ENCODE results near the gene CCDC106.

The CCDC106 gene

DNA sequence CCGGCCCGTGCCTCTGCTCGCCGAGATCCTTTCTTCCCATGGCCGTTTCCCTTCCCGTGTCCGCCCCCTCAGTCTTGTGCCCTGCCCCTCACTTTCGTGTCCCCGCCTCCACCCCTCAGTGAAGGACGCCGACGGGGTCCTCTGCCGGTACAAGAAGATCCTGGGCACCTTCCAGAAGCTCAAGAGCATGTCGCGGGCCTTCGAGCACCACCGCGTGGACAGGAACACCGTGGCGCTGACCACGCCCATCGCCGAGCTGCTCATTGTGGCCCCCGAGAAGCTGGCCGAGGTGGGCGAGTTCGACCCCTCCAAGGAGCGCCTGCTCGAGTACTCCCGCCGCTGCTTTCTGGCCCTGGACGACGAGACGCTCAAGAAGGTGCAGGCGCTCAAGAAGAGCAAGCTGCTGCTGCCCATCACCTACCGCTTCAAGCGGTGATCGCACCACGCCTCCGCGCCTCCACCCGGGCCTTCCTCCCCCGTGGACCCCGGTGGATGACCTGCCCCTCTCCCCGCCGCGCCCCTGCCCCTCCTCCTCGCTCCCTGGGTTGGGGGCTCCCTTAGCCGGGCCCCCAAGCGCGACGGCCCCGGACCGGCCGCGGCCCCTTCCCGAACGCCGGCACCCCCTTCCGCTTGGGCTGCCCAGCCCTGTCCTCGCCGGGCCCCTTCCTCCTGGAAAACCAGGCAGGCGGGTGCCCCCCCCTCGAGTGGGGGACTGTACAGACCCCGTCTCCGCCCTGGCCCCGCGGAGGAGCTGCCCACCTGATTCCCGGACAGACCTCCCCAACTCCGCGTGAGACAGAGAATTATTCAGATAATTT is 4.5 kb downstream of the CCDC106 start:
- no peak for DNase-seq

DNA sequence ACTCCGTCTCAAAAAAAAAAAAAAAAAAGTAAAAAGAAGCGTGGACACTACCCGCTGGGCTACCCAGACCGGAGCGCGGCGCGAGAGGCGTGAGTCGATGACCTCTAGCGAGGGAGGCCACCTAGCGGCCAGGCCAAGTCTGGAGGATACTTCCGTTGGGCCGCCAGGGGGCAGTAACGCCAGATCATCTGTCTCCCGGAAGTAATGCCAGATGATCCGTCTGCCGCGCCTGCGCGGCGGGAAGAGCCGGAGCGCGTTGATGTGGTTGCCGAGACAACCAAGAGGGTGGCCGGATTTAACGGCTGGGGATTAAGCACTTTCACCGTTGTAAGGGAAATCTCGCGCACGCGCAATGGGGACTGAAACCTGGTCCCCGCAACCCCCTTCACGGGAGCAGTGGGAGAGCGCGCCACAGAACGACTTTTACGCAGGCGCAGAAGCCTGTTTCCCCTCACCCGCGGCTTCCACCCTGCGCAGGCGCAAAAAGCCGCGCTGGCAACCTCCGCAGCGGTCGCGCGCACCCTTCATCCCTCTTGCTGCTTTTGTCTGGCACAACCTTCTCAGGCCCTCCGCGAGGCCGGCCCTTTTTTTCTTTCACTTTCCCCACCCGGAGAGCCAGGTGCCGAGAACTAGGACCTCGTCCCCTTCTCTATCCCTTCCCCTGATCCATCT is 5.8 kb downstream of the CCDC106 start:
- DNase-seq, result peak; percentile 98 to 99

DNA sequence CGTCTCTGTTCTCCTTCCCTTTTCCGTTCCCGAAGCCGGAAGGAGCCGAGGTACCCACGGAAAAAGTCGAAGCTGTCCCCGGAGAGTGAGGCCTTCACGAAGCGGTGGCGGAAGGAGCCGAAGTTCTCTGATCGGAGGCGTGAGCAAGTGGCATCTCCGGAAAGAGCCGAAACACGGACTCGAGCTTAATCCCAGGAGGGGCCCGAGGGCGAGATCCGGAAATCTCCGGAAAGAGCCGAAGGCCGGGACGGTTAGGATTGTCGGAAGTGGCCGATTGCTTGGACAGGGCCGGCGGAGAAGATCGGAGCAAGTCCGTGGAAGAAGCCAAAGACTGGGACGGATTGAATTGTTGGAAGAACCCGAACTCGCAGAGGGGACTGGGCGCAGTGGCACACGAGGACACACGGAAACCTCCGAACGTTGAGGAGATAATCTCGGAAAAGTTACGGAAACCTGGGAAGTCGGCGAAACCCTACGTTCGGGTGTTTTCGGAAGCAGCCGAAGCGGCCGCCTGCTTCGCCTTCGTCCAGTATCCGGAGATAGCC is 6.4 kb downstream of the CCDC106 start:
- DNase-seq, result peak; percentile 97 to 98

DNA sequence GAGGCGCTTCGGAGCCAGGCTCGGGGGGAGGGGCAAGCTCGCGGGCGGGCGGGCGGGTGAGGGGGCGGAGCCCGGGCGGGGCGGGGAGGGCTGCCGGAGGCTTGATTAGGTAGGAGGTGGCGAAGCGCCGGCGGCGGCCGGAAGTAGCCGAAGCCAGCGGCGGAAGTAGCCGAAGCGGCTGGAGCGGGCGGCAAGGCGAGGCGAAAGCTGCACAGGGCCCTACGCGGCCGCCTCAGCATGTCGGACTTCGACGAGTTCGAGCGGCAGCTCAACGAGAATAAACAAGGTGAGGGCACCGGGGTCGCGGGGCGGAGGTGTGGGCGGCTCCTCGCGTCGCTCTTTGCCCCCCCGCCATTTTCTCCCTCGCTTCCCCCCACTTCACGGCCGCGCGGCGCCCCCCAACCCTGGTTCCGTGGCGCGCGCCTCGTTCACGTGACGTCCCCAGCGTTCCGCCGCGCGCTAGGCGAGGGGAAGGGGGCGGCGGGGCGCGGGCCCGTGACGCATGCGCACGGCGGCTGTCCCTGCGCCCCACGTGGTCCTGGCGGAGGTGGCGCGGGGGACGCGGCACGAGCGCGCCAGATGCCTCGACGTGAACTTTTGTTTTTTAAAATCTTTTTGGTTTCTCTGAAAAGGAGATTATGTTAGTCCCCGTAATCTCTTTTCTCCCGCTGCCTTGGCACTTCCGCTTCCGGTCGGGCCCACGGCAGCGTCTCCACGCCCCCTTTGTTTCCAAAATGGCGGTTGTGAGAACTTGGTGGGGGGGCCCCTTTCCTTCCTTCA is 7.0 kb downstream of the CCDC106 start, which contains the start of gene U2AF2:
U2AF2 (plus strand) TSS at position 168 of the 780 bp plus-strand sequence; CDS start at position 238, 70 bp downstream.
- peak; percentile 95 to 96 for DNase-seq

DNA sequence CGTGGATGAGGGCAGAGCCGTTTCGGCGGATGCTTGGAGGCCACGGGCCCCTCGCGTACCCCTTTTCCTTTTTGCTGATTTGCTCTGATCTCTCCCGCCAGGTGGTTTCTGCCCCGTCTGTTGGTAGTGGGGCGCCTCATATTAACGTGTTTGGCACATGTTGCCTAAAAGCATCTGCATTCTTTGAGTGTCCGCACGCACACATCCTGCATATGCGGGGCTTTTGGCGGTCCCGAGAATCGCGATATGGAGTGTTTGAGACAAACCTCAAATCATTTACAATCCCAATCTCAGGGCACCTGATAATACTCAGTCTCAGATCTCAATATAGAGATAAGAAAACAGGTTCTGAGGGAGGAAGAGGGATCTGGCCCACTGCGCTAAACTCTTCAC is 7.6 kb downstream of the CCDC106 start:
- no peak for DNase-seq

DNA sequence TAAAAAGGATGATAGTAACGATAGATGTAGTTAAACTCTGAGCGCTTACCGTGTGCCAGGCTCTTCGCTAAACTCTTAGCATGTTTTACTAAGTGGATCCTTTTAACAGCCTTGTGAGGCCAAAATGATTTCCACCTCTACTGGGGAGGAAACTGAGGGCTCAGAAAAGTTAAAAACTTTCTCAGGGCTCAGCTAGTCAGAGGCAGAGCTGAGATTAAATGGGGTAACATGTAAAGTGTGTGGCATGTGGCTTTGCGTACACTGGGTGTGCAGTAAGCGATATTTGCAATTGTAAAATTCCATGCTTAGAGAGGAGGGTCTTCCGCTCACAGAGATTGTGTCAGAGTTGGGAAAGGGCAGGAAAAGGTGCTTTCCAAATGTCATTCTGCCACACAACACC is 8.5 kb downstream of the CCDC106 start:
- no peak for DNase-seq

DNA sequence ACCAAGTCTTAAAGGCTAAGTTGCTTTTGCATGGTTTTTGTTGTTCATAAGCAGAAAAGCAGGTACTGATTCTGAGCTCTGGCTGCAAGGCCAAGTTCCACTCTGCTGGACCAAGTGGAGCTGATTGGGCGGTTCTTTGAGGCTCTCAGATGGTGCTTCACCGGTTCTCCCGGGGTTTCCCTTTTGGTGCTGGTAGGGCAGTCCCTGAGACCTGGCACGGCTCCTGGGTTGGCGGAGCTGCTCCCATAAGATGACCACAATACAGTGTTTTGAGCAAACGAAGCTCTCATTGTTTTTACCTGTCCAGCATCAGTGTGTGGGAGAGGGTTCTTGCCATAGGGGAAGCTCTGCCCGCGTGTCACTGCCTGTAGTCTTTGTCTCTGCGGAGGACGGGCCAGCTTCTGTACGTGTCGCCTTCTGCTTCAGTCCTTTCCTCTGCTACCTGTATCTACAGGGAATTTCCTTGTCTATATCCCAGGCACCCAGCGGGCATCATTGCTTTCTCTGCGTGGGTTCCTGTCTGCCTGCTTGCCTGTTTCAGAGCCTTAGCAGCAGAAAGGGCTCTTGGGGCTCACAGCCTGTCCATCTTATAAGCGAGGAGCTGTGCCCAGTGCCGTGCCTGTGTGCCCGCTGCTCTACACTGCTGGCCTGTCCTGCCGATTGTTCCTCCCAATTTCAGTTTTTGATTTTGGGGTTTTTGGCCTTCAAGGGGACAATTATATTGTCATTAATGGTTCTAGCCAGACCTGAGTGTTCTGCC is 9.2 kb downstream of the CCDC106 start:
- DNase-seq, result no peak

DNA sequence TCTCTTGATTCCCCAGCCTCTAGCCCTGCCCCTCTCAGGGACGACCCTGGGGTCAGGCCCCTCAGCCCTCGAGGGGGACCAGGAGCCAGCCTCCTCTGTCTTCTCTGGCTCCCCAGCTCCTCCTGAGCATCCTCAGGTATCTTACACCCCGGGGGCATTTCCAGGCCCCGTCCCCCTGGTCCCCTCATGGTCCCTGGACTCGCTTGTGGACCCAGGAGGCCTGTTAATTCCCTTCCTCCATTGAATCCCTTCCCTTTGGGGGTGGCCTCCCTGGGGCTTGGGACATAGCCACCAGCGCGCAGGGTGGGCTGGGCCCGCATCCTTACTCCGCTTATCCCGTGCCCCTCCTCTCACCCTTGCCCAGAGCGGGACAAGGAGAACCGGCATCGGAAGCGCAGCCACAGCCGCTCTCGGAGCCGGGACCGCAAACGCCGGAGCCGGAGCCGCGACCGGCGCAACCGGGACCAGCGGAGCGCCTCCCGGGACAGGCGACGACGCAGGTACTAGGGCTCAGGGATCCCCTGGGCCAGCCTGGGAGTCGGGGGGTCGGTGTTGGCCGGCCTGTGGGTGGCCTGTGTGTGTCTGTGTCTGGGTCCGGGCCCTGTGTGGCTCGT is 10.9 kb downstream of the CCDC106 start:
- no peak for DNase-seq

DNA sequence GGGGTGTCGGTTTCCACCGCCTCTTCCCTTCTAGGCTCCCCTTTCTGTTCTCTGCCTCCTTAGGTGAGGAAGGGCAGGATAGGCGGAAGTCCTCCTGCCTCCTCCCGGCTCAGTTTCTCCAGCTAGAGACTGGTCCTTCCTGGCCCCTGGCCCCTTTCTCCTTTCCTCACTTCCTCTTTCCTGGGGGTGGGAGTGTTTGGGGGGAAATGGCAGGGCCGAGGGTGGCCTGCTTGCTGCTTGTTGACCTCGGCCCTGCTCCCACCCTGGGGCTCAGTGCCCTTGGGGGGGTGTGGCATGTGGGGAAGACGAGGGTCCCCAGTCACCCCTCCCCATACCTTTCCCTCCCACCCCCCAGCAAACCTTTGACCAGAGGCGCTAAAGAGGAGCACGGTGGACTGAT is 11.8 kb downstream of the CCDC106 start:
- no peak for DNase-seq

DNA sequence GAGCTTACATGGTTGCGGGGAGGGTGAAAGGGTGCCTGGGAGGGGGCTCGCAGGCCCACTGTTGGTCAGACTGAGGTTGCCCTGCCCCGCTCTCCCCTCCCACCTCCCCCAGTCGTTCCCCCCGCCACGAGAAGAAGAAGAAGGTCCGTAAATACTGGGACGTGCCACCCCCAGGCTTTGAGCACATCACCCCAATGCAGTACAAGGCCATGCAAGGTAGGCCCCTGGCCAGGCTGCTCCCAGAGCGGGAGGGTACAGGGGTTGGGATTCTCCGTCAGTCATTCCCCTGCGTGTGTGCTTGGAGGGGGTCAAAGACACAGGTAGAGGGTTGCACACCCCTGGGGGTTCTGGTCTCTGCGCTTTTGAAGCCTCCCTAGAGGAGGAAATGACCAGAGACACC is 12.4 kb downstream of the CCDC106 start:
- DNase-seq, result no peak

DNA sequence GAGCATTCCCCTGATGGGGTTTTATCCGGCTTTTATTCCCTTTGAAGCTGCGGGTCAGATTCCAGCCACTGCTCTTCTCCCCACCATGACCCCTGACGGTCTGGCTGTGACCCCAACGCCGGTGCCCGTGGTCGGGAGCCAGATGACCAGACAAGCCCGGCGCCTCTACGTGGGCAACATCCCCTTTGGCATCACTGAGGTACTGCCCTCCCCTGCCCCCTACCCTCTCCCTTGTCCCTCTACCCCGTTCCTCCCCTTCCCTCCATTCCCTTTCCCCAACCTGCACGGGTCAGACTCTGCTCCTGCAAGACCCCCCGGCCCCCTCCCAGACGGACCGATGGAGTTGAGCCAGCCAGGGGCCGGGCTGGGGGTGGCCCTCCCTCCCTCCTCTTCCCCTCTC is 13.0 kb downstream of the CCDC106 start:
- DNase-seq, result no peak

DNA sequence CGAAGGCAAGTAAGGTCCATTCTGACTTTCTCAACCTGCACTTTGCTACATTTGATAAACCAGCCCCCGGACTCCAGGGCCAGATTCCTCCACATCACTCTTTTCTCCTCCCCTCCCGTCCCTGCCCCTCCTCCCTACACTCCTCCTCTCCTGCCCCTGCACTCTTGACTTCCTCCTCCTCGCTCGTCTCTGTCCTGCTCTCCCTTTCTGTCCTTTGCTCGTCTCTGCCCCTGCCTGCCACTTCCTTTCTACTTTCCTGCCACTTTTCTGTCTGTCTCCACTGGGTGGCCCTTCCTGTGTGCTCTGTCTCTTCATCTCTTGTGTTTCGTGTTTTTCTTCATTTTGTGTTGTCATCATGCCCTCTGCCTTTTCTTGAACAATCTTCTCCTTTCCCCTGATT is 13.8 kb downstream of the CCDC106 start:
- no peak for DNase-seq

DNA sequence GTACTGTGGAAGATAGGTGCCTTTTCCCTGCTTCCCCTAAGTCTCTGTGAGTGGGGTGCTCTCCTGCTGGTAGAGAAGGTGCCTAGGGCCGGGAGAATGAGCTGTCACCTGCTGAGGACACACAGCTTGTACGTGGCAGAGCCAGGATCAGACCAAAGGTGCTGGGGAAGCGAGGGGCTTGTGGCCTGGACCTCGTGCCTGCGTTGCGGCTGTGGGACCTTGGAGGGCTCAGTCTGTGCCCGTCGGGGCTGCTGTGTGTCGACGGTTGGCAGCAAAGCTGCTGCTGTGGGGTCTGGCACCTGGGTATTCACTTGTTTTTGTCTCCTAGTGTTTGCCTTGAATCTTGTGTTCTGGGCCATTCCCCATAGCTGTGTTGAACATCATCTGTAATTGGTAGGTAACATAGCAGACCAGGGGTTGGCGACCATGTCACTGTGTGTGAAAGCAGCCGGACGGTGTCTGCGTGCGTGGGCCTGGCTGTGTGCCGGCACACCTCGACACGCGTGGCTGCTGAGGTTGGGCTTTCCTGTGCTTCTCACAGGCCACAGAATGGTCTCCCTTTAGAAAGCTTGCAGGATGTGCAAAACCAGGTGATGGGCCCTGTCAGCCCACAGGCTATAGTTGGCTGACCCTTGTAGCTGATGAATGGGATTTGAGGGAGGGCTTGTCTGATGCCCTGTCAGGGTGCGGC is 16.0 kb downstream of the CCDC106 start:
- no peak for DNase-seq

DNA sequence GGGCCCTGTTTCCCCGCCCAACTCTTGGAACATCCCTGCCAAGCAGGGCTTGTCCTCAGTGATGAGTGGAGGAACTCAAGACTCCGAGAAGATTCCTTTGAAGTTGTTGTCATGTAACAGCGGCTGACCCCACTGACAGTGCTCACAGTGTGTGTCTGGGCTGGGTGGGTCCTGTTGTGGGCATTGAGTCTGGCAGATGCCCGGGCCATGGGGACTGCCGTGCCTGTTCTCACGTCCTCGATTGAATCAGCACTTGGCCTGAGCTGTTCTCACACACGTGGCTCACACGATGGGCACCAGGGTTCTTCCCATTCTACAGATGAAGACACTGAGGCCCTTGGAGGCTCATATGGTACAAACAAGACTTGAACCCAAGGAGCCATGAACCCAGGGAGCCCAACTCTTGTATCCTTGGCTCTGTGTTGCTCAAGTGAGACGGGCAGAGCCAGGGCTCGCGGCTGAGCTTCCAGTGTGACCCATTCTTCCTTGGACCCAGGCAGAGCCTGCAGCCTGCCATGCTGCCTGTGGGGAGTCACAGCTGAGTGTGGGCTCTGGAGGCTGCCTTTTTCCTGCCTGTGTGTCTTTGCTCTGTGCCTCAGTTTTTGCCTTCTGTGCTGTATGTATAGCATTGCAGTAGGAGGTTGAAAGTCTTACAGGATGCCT is 18.5 kb downstream of the CCDC106 start:
- no peak for DNase-seq

DNA sequence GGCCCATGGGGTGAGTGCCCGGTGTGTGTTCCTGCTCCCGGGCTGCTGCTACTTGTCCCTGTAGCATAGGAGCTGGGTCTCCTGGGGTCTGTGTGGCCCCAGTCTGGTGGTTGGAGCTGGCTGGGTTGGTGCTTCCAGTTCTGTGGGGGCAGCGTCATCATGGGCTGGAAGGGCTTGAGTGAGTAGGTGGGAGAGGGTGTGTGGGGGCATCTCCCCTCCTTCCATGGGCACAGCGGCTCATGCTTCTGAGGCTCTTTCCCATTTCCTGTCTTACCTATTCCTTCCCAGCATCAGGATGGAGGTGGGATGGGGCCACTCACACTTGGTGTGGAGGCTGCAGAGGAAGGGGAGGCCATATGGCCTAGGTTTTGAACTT is 19.0 kb downstream of the CCDC106 start:
- DNase-seq, result no peak

DNA sequence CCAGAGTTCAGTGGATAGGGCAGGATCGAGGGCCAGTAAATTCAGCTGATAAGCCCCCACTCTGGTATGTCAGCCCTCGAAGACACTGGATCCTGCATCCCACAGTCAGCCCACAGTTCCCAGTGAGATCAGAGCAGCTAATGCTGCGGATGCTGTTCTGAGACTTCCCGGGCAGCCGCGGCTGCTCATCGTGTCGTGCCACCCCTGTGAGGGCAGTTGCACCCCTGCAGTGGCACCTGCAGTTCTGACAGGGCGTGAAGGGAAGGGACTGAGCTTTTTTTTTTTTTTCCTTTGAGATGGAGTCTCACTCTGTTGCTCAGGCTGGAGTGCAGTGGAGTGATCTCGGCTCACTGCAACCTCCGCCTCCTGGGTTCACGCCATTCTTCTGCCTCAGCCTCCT is 19.5 kb downstream of the CCDC106 start:
- no peak for DNase-seq

DNA sequence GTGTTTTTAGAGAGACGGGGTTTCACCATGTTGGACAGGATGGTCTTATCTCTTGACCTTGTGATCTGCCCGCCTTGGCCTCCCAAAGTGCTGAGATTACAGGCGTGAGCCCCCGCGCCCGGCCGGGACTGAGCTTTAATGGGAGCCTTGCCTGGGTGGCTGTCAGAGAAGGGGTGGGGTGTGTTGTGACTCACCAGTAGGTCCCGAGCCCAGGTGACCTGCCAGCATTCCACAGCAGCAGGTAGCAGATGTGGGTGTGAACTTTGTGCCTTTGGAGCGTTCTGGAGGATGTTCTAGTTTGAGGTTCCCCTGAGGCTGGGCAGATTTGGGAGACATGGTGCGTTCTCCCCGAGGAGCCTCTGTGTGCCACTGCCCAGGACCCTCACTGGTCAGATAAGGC is 19.9 kb downstream of the CCDC106 start:
- no peak for DNase-seq

DNA sequence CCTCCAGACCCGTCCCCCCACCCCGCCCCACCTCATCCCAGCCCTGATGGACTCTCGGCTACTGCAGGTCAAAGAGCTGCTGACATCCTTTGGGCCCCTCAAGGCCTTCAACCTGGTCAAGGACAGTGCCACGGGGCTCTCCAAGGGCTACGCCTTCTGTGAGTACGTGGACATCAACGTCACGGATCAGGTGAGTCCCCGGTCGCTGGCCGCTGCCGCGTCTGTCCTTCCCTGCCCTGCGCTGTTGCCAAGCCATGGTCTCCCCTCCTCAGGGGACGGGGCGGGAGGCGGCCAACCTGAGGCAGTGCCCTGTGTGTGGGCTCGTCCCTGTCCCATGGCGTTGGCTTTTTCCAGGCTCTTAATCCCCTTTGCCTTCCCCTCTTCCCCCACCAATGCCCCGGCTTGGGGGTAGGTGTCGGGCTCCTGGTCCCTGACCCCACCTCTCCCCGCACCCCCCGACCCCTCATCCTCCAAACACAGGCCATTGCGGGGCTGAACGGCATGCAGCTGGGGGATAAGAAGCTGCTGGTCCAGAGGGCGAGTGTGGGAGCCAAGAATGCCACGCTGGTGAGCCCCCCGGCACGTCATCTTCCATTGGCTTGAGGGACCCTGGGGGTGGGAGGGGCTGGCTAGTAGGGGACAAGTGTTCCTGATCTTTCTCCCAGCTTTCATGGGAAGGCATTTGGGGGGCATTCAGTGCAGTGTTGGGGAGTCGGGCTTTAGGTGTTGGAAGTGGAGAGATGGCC is 20.8 kb downstream of the CCDC106 start:
- no peak for DNase-seq

DNA sequence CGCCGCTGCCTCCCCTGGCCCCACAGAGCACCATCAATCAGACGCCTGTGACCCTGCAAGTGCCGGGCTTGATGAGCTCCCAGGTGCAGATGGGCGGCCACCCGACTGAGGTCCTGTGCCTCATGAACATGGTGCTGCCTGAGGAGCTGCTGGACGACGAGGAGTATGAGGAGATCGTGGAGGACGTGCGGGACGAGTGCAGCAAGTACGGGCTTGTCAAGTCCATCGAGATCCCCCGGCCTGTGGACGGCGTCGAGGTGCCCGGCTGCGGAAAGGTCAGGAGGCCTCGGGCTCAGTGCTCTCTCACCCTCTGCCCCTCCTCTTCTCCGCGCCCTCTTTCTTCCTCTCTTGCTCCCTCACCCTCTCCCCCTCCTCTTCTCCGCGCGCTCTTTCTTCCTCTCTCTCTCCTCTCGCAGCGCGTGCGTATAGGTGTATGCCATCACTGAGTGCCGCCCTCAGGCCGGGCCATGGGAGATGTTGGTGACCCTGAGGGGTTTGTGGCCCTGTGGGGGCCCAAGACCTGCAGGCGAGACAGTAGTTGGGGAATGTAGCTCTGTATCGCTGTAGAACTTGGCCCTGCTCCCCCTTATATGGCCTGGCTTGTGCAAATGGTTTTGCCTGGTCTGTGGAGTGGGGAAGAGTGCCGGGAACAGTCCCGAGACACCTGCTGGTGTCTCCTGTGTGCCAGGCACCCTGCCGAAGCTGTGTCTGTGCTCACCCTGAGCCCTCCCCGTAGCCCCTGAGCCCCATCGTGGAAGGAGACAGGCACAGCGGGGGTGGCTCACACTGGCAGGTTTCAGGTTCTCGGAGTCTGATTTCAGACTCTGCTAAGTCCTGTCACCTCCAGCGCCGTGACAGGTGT is 21.6 kb downstream of the CCDC106 start:
- DNase-seq, result no peak
